ENCODE results near the gene SPATA9.

DNA sequence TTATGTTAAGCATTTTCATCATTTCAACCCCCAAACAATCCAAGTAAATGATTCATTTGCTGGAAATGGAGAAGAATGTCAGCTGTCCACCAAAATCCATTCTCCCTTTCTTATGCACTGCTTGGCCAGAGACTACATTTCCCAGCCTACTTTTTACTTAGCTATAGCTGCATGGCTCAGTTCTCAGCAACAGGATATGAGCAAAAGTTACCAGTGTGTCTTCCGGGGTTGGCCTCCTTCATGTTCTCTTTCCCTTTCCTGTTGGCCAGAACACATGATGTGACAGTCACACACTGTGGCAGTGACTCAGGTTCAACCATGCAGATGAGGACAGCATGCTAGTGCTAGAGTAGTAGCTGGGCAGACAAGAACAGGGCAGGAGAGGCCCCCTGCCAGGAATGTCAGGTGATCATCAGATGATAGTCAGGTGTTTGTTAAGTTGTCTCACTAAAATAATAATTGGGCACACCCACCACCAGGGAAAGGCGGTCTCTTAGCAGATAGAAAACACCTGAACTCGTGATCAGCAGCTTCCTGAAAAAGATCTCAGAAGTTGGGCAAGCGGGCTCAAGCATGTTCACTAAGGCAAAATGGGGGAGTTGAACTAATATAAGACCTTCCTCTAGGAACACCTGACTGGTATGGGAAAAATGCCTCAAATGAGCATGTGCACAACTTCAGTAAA, 50.7 kb downstream of the SPATA9 start:
- TF ChIP-seq EZH2 (IDR thresholded peaks at IDR 0.05; ENCODE audit: borderline replicate concordance, low read length), result no peak
- no peak for TF ChIP-seq CTCF (conservative IDR thresholded peaks at IDR 0.05 in 1 of 2, IDR thresholded peaks at IDR 0.05 in 1 of 2; ENCODE audit: extremely low read depth in 1 of 2, insufficient read depth in 1 of 2, low read depth in 1 of 2, low read length in 2 of 2)

Data from mammary epithelial cell (primary cell).